Measurements from ENCODE around the gene MAG. TPM values are rescaled to one million over a fixed set of nuclear protein-coding genes. Genes with fewer than 3 reads are reported as not detected.
A peak's percentile ranks its signal among the peaks of the same experiment; 100 is the strongest.

Gene MAG
- total and polyA plus RNA-seq, 2 of the 13 experiments (the other 11 are each of a cell fraction or from before 2014, with no cell fraction given), result 0.20 to 1.3 TPM

DNA sequence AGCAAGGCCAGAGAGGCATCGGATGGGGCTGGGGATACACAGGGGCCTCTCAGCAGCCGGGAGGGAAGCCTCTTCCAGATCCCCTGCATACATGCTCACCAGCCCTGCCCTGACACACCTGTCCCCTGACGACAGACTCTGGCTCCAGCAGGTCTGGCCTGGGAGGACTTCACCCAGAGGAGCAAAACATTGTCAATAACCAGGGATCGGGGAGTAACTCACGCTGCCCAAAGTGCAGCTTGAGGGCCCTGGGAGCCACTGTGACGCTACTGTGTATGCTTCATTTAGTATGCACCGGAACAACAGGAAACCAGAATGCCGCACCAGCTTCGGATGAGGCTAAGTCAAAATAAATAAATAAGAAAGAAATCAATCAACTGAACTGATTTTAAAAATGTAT lies 24.6 kb downstream of the MAG start (continued):
- TF ChIP-seq, protein P1, sequence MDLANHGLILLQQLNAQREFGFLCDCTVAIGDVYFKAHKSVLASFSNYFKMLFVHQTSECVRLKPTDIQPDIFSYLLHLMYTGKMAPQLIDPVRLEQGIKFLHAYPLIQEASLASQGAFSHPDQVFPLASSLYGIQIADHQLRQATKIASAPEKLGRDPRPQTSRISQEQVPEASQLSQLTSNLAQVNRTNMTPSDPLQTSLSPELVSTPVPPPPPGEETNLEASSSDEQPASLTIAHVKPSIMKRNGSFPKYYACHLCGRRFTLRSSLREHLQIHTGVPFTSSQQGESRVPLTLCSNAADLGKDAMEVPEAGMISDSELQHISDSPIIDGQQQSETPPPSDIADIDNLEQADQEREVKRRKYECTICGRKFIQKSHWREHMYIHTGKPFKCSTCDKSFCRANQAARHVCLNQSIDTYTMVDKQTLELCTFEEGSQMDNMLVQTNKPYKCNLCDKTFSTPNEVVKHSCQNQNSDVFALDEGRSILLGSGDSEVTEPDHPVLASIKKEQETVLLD (CRISPR knock-in tag; IDR thresholded peaks at IDR 0.05; ENCODE audit: low read depth), result 0 out of 2 replicates have a peak, but pooled peaks have one; percentile 25
- TF ChIP-seq, protein P2, sequence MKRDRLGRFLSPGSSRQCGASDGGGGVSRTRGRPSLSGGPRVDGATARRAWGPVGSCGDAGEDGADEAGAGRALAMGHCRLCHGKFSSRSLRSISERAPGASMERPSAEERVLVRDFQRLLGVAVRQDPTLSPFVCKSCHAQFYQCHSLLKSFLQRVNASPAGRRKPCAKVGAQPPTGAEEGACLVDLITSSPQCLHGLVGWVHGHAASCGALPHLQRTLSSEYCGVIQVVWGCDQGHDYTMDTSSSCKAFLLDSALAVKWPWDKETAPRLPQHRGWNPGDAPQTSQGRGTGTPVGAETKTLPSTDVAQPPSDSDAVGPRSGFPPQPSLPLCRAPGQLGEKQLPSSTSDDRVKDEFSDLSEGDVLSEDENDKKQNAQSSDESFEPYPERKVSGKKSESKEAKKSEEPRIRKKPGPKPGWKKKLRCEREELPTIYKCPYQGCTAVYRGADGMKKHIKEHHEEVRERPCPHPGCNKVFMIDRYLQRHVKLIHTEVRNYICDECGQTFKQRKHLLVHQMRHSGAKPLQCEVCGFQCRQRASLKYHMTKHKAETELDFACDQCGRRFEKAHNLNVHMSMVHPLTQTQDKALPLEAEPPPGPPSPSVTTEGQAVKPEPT (CRISPR knock-in tag; IDR thresholded peaks at IDR 0.05; ENCODE audit: low read depth), result no peak
- TF ChIP-seq KDM5B (CRISPR knock-in tag; IDR thresholded peaks at IDR 0.05; ENCODE audit: borderline replicate concordance) (peak; percentile 75; the same call in 1 of the 2 replicates), ZNF136 (CRISPR knock-in tag; IDR thresholded peaks at IDR 0.05; ENCODE audit: low read depth) (0 out of 2 replicates have a peak, but pooled peaks have one; percentile 68), SKIL (CRISPR knock-in tag; IDR thresholded peaks at IDR 0.05; ENCODE audit: borderline replicate concordance) (peak; percentile 55; the same call in 1 of the 2 replicates), NR2F1 (CRISPR knock-in tag; IDR thresholded peaks at IDR 0.05) (no peak), RORA (CRISPR knock-in tag; IDR thresholded peaks at IDR 0.05) (no peak), ZMYM2 (CRISPR knock-in tag; IDR thresholded peaks at IDR 0.05) (no peak), ZEB1 (IDR thresholded peaks at IDR 0.05; ENCODE audit: insufficient replicate concordance, low read depth) (peak; percentile 77), CREM (IDR thresholded peaks at IDR 0.05) (peak; percentile 44; the same call in 1 of the 2 replicates), CREM (CRISPR knock-in tag; IDR thresholded peaks at IDR 0.05) (no peak), HNF4A (CRISPR knock-in tag; IDR thresholded peaks at IDR 0.05) (peak; percentile 91), DMAP1 (CRISPR knock-in tag; IDR thresholded peaks at IDR 0.05) (0 out of 2 replicates have a peak, but pooled peaks have one; percentile 25), ZNF350 (CRISPR knock-in tag; IDR thresholded peaks at IDR 0.05; ENCODE audit: borderline replicate concordance, low read depth) (0 out of 2 replicates have a peak, but pooled peaks have one; percentile 11), RXRA (CRISPR knock-in tag; IDR thresholded peaks at IDR 0.05) (no peak), NR2F6 (IDR thresholded peaks at IDR 0.05) (no peak), NR2F6 (CRISPR knock-in tag; IDR thresholded peaks at IDR 0.05) (peak; percentile 11; the same call in 1 of the 2 replicates), ZBTB39 (CRISPR knock-in tag; IDR thresholded peaks at IDR 0.05) (no peak), RELA (CRISPR knock-in tag; IDR thresholded peaks at IDR 0.05) (no peak)
- TF ChIP-seq, protein P3, sequence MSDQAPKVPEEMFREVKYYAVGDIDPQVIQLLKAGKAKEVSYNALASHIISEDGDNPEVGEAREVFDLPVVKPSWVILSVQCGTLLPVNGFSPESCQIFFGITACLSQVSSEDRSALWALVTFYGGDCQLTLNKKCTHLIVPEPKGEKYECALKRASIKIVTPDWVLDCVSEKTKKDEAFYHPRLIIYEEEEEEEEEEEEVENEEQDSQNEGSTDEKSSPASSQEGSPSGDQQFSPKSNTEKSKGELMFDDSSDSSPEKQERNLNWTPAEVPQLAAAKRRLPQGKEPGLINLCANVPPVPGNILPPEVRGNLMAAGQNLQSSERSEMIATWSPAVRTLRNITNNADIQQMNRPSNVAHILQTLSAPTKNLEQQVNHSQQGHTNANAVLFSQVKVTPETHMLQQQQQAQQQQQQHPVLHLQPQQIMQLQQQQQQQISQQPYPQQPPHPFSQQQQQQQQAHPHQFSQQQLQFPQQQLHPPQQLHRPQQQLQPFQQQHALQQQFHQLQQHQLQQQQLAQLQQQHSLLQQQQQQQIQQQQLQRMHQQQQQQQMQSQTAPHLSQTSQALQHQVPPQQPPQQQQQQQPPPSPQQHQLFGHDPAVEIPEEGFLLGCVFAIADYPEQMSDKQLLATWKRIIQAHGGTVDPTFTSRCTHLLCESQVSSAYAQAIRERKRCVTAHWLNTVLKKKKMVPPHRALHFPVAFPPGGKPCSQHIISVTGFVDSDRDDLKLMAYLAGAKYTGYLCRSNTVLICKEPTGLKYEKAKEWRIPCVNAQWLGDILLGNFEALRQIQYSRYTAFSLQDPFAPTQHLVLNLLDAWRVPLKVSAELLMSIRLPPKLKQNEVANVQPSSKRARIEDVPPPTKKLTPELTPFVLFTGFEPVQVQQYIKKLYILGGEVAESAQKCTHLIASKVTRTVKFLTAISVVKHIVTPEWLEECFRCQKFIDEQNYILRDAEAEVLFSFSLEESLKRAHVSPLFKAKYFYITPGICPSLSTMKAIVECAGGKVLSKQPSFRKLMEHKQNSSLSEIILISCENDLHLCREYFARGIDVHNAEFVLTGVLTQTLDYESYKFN (CRISPR knock-in tag; conservative IDR thresholded peaks at IDR 0.05), result peak; percentile 79
